HG03139 (cell line): Measurements from ENCODE around the gene TFDP1.

ENCODE experiments used
- ATAC-seq: cut with Tn5 transposase; IDR thresholded peaks from one replicate; pipeline ENCODE4 v1.9.1; 2021; ENCODE audit not compliant: unreplicated experiment

TFDP1 gene

GRCh38 chr13:113584205-113584869, at the start of gene TFDP1:
Gene TFDP1, plus strand, starts transcription at chr13:113584753. Its CDS starts 1,085 bp downstream, at chr13:113585838.
- ATAC-seq: peak; percentile 90

GRCh38 chr13:113535381-113535781, 49.2 kb upstream of the TFDP1 start:
- ATAC-seq: no peak

- no peak for ATAC-seq
These were observed 48.0 kb upstream of the TFDP1 start for GRCh38 chr13:113536461-113537110.

- ATAC-seq: no peak
These were observed 47.3 kb upstream of the TFDP1 start for GRCh38 chr13:113537205-113537604.

- ATAC-seq: no peak
These were observed 46.5 kb upstream of the TFDP1 start for GRCh38 chr13:113537909-113538688.

GRCh38 chr13:113538689-113539058, 45.9 kb upstream of the TFDP1 start:
- no peak for ATAC-seq

- no peak for ATAC-seq
These were observed 45.4 kb upstream of the TFDP1 start for GRCh38 chr13:113539176-113539575.

- ATAC-seq: no peak
These were observed 44.7 kb upstream of the TFDP1 start for GRCh38 chr13:113539822-113540221.

- ATAC-seq: no peak
These were observed 44.0 kb upstream of the TFDP1 start for GRCh38 chr13:113540523-113540922.

GRCh38 chr13:113542751-113543424, 41.7 kb upstream of the TFDP1 start:
- no peak for ATAC-seq

- no peak for ATAC-seq
These were observed 40.3 kb upstream of the TFDP1 start for GRCh38 chr13:113544071-113544891.

GRCh38 chr13:113544896-113545295, 39.7 kb upstream of the TFDP1 start:
- no peak for ATAC-seq

- ATAC-seq: no peak
These were observed 39.1 kb upstream of the TFDP1 start for GRCh38 chr13:113545455-113545930.

GRCh38 chr13:113545931-113546516, 38.5 kb upstream of the TFDP1 start:
- ATAC-seq: no peak

- ATAC-seq: no peak
These were observed 37.8 kb upstream of the TFDP1 start for GRCh38 chr13:113546571-113547237.

GRCh38 chr13:113547238-113547971, 37.1 kb upstream of the TFDP1 start:
- ATAC-seq: no peak

- no peak for ATAC-seq
These were observed 36.3 kb upstream of the TFDP1 start for GRCh38 chr13:113548171-113548641.

GRCh38 chr13:113548778-113549621, 35.6 kb upstream of the TFDP1 start:
- no peak for ATAC-seq
